Hematopoietic multipotent progenitor cell treated with erythropoietin and hydrocortisone succinate and interleukin-3 and kit ligand, for 4 days (in vitro differentiated cells): ENCODE measurements around the gene OSBPL9.

Experiments
- DNase-seq: peaks from one replicate; pipeline ENCODE4 v3.0.0-alpha.2; 2015

OSBPL9 gene

DNA sequence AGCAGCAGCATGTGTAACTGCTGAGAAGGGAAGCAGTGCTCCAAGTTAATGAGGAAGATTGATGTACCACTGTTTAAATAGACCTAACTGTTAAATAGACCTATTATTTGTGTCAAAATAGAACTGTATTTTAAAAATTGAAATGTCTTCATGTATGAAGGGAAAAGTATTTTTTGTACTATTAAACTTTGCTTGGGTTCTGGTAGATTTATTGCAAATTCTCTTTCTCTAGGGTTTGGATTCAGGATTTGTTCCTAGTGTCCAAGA, 128.3 kb downstream of the OSBPL9 start:
- DNase-seq: no peak

DNA sequence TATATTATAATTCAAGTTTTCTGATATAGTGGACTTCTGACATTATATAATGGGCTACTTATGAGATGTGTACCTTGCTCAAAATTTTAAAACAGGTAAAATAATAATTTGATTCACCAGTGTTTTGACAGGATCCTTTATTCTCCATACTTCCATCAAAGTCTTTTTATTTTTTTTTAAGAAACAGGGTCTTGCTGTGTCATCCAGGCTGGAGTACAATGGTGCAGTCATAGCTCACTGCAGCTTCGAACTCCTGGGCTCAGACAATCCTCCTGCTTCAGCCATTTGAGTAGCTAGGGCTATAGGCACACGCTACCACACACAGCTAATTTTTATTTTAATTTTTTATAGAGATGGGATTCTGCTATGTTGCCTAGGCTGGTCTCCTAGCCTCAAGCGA, 132.3 kb downstream of the OSBPL9 start:
- DNase-seq: no peak

DNA sequence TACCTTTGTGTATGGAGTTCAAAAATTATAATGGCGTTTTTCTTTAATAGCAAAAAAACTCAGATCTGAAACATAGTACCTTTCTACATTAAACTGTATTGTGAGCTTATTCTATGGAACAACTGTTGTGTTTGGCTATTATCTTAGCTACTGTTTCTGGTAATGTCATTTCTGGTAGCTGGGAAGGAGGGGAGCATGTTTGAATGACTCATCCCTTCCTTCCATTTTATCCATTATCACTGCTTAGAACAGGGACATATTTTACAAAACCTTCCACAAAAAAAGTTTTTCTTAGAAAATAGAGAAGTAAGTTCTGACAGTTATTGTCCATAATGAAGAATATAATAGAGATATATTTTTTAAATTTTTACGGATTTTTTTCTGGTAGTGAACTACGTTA, 133.3 kb downstream of the OSBPL9 start:
- peak; percentile 70 for DNase-seq

DNA sequence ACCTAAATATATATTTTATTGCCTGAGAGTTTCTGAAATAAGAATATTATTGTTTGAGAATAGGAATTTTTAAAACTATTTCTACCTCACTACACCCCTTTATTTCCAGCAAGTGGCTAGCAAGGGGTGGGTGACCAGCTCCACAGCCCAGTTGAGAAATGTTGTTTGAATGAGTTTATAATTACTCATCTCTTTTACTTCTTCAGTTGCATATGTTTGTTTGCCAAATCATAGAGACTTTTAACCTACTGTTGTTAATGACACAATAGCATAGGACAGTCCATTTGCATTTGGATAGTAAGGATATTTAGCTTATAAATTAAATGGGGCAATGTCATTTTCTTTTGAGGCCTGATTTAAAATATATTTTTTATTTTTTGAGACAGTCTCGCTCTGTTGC, 133.8 kb downstream of the OSBPL9 start:
- no peak for DNase-seq

DNA sequence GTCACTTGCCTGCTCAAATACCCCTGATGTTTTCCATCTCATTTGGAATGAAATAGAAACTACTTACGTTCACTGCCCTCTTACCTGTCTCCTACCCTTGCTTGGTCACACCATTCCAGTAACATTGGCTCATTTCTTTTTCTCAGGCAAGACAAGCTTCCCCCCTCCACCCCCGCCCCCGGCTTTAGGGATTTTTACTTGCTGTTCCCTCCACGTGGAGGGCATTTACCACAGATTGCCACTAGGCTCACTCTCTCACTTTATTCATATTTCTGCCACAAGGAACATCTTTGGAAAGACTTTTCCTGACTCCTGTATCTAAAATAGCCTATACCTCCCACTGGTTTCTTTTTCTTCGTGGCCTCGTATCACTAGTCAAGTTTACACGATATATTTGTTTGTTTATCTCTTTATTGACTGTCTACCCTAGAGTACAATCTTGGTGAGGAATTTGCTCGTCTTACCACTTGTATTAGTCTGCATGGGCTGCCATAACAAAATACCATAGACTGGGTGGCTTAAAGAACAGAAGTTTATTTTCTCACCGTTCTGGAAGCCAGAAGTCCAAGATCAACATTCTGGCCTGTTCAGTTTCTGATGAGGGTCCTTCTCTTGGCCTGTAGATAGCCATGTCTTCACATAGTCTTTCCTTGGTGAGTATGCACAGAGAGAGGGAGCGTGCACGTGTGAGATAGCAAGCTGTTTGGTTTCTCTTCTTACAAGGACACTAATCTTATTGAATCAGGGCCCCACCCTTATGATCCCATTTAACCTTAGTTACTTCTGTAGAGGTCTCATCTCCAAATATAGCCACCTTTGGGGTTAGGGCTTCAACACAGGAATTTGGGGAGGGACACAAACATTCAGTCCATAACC, 135.4 kb downstream of the OSBPL9 start:
- peak; percentile 44 for DNase-seq

DNA sequence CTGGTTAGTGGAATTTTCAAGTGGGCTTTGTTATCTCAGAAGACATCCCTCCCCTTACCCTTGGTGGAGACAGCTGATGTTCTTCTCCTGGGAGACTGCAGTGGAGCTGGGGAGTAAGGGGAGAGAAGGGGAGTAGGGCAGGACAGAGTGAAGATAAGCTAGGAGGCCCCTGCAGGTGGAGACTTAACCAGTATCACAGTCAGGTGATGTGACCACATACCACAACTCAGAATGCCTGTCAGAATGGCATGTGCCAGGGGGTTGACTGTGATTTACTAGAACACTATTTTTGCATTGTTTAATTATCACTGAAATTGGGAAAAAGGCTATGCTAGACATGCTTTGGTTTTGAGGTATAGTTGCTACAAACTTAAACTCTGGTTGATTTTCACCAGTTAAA, 137.1 kb downstream of the OSBPL9 start:
- no peak for DNase-seq

DNA sequence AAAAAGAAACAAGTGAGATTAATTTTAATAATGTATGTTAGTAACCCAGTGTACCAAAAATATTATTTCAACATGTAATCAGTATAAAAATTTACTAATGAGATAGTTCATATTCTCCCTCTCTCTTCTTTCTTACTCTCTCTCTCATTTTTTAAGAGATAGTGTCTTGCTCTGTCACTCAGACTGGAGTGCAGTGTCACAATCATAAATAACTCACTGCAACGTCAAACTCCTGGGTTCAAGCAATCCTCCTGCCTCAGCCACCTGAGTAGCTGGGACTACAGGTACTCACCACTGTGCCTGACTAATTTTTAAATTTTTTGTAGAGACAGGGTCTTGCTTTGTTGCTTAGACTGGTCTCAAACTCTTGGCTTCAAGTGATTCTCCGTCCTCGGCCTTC, 137.8 kb downstream of the OSBPL9 start:
- DNase-seq: no peak

DNA sequence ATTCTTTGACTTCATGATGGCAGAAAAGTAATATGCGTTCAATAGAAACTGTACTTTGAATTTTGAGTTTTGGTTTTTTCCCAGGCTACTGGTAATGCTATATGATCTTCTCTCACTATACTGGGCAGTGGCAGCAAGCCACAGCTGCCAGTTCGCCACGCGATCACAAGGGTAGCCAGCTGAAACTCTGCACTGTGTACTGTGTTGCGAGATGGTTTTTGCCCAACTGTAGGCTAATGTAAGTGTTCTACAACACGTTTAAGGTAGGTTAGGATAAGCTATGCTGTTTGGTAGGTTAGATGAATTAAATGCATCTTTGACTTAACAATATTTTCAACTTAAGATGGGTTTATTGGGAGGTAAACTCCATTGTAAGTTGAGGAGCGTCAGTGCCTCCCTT, 138.5 kb downstream of the OSBPL9 start:
- DNase-seq: no peak

DNA sequence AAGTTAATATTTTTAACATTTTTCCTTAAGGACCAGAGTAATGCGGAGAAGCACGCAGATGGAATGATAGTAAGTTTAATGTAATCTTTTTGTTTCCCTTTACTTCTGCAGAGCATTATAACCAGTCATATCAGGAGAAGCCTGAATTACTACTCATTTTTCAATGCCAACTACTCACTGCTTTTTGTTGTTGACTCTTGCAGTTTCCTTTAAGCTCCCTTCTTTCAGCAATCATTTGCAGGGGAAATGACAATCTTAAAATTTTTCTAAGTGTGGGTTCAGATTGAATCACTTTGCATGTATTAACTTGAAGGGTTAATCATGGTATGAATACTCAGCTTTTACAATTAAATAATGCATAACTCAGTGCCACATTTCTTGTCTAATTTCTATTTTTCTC, 139.4 kb downstream of the OSBPL9 start:
- no peak for DNase-seq

DNA sequence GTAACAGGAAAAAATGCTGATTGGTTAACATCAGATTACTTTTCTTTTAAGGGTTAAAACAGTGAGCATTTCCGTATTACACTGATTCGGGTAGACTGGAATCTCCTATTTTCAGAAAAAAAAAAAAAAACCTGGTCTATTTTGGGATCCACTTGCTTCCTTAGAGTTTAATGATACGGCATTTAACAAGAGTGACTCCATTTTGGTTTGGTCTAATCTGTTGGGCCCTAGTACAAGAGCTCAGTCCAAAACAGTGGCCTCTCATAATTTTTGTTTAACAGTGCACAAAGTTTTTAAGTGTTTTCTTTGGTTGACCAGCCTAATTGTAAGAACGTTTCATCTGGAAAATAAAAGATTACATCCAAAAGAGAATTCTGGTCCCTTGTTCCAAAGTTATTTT, 141.4 kb downstream of the OSBPL9 start:
- no peak for DNase-seq

DNA sequence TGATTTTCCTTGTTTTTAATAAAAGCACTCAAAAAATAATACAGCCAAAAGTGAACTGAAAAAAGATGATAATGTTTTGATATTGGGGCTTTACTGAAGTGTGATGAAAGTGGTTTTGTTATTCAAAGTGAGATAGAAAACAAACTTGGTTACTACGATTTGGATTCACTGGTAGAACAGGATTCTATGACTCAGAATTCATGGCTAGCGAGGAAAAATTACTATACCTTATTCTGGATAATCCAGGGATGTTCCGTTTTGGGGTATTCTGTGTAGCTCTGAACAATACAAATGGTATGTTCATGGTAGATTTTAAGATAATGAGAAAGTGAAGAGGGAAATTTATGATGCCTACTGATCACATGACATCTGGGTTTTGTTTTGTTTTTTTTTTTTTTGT, 144.0 kb downstream of the OSBPL9 start:
- no peak for DNase-seq

DNA sequence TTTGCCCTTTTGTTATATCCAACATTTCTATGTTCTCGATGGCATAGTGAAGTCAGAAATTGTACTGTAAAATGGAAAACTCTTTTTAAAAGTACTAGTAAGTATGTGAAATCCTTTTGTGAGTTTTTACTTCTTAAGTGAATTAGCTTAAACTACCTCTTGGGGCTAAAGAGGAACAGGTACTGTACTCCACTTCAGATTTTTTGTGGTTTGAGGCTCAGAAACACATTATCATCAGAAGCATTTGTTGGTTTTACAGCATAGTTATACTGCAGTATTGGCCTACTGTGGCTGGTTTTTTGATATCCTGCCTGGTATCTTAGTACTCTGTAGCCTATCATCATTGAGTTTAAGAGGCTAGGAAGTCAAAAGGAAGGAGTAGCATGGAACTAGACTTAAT, 144.5 kb downstream of the OSBPL9 start:
- DNase-seq: peak; percentile 28

DNA sequence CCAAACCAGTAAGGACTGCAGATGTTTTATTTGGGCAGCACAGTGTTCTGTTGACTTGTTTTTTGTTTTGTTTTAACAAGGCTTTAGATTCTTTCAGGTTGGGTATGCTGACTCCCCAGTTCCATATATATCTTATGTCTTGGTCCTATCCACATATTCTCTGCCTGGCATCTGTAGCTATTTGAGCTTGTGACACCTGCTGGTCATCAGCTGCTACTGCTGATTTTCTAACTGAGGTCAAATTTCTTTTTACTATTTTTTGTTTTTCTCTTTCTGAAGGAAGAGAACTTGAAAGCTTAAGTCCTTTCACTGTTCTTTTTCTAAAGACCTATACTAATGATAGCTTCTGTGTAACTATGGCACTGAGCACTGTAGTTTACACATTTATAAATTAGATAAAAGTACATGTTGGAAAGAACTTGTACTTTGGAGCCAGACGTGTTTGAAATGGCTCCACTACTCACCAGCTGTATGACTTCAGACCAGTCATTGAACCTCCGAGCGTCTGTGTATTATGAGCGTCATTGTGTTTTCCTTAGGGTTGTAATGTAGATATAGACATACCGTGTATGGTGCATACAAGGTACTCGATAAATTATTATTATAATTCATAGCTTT, 152.2 kb downstream of the OSBPL9 start:
- DNase-seq: peak; percentile 85

DNA sequence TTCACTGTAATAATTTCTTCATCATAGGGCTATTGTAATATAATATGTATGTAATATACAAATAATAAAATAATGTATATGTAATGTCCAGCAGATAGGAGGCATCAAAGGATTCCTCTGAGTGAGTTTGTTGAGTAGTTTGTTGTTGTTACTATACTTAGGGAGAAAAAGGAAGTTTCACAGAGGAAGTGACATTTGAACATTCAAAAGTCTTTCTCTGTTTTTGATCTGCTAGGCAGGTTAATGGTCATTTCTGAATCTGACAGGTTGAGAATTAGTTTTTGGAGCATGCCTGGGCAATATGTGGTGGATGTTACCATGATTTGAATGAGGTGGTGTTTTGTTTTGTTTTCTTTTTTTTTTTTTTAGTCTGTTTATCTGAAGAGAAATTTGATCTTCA, 159.5 kb downstream of the OSBPL9 start:
- no peak for DNase-seq

DNA sequence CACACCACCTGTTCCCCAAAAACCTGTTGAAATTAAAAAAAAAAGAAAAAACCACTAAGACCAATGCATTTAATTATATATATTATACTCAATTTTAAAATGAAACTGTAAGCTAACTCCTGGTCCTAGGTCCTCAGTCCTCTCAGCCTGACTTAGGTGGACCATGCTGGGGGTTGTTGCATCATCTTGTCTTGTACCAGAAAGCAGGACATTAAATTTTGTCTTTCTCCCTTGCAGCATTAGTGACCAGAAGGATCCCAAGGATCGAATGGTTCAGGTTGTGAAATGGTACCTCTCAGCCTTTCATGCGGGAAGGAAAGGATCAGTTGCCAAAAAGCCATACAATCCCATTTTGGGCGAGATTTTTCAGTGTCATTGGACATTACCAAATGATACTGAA, 164.0 kb downstream of the OSBPL9 start:
- DNase-seq: no peak

DNA sequence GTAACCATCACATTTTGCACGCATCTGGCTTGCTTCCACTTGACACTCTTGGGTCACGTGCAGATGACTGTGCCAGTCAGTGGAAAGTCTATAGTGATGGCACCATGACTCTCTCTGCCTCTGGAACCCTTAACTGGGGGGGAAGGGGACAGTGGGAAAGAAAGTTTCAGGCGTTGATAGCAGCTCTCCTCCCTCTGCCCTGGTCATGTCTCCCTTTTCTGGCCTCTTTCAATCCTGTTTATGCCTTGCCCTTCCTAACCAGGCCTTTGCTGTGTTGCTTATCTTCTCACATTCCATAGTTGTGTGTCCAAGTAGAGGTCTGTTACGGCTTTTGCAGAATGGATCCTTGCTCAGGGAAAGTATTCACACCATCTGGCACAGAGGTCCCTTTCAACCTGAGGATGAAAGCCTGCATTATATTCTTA, 168.1 kb downstream of the OSBPL9 start:
- no peak for DNase-seq

DNA sequence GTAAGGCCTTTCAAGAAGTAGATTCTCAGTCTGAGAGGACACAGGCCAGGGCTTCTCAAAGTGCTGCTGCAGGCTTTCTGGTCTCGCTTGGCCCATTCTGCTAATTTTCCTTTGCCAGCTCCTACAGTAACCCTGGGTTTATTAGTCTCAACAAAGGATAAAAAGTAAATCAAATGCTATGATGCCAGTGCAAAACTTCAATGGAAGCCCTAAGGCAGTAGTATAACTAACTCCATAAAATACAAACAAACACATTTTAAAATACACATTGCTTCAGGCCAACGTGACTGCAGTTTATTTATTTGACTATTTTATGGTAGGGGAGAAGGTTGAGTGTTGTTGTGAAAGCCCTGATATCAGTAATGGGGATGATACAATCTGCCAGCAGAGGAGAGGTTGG, 172.0 kb downstream of the OSBPL9 start:
- no peak for DNase-seq

DNA sequence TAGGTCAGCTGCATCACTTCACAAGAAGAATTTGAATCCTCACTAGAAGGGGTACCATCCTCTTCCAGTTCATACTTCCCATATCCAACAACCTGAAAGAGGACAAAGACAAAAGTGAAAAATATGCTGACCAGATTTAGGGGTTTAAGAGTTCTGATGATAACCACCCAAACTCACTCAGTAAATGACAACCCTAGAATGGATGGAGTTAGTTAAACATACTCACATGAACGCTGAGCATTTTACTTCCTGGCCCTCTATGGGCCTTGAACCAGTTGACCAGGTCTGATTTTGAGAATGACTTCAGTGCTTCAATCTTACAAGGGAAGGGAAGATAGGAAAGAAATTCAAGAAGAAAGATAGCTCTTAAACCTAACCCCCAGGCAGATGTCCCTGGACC, 172.4 kb downstream of the OSBPL9 start:
- no peak for DNase-seq

DNA sequence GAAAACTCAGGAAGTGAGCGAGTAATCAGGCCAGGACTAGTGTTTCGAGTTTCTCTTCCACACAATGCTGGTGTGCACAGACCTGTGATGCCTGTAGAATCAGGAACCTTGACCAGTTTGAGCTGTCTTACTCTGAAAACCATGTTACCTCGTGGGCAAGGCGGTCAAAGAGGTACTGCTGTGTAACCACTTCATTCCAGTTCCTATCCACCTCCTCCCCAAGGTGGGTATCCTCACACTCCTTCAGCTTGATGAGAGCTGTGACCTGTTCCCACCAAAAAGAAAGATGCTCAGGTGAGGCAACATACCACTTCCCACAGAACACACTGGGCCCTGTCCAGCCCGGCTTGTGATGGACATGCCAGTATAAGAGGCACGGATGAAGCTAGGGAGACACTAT, 173.5 kb downstream of the OSBPL9 start:
- DNase-seq: no peak

DNA sequence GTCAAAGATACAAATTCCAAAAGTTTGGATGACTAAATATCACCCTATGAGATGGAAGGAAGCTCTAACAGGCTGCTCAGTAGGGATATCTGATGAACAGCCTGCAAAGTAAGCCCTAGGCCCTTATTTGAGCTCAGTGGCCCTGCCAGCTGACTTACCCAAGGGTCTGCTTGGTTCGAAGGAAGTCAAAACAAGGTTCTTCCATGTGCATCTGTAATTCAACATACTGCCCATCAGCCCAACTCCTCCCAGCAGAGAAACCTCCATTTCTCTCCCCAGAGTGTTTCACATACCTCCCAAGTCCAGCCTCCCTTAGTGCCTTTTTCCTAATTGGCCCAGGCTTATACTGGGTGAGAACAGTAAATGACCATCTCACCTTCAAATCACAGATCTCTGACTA, 175.0 kb downstream of the OSBPL9 start:
- DNase-seq: no peak

DNA sequence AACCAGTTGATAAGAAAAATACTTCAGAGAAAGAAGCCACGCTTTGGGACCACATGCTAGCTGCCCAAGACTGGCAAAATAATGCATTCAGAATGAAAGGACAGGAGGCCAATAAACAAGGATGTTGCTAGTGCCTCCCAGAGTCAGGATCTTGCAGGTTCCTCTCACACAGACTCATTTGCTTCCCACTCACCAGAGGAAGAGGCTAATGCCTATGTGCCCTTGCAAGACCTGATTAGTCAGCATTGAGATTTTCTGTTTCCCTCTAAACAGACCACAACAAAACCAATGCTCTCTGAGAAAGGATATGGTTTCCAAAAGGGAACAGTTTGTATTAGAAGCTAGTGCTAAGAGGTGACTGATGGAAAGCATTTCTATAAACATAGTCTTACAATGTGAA, 176.0 kb downstream of the OSBPL9 start:
- peak; percentile 49 for DNase-seq

DNA sequence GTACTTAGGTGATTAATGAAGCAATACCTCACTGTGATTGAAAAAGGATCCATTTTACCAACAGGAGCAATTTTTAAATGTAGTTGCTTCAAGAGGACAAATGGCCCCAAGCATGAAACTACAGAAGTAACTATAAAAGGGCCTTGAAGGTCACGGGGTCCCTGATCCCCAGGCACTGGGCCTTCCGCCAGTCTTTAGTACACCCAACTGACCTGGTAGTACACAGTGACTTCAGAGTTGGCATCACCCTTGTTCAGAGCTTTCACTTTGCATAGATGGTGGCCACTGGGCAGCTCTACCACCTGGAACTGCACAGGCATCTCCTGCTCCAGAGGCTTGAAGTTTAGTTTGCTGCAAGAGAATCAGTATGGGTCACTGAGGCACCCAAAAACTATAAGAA, 177.4 kb downstream of the OSBPL9 start:
- no peak for DNase-seq

DNA sequence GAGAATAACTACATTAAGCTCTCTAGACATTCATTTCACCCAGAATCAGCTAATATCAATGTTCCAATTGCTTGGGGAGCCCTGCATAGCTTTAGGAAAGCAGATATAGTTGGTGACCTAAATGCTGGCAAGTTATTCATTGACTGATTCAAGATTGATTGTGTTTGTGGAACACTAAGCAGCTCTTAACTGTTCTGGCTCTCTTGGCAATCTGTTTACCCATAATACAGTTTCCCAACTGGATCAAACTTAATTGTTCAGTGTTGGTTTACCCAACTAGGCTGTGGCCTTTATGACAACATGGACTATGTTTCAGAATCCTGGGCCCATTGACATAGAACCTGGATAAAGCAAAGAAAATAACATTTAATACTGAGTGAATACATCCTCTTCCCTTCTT, 178.0 kb downstream of the OSBPL9 start:
- no peak for DNase-seq

DNA sequence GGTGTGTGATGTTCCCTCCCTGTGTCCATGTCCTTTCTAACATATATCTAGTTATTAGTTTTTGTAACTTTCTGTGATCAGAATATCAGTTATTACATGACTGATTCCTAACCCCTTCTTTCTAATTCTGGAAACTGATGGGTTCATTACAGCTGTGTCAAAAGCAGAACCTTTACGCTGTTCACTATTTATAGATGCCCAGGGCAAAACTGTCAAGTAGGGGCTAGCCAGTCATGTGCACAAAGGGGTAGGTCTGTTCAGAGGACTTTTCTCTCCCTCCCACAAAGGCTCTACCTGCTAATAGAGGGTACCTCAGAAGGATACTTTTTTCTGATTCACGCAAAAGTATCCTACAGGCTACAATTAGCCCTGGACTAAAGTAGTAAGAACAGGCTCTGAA, 182.5 kb downstream of the OSBPL9 start:
- DNase-seq: no peak

DNA sequence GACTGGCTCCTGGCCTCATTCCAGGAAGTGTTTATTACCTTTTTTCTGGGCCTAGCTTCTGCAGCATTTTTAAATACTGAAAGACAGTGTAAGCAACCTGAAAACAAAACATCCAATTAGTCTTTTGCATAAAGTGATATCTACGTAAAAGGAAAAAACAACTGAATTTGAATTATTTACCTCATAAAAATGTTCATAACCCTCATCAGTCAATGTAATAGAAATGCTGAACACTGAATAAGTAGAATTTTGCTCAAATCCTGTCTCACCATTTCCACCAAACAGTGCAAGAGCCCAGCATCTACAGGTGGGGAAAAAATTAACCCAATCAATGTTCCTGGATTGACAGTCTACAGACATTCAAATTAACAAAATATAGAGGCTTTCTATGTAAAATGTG, 197.6 kb downstream of the OSBPL9 start:
- no peak for DNase-seq
